Thyroid gland (tissue), 4 donors: ENCODE data around the gene LAMP1.

Experiments used
- CTCF ChIP-seq, 6 experiments: fragments of 200-600 bp in 3 of 6; fragments of 450-650 bp in 3 of 6; sonication (generic) in 3 of 6; IDR thresholded peaks; one replicate each; pipeline ENCODE4 v1.5.1; 2016 to 2019; ENCODE audit warnings: antibody characterized with exemption in 6 of 6, mild to moderate bottlenecking in 2 of 6, inconsistent platforms in 1 of 6, moderate library complexity in 1 of 6
- POLR2A ChIP-seq, 2 donors: fragments of 450-650 bp; IDR thresholded peaks; one replicate each; pipeline ENCODE4 v1.6.1; 2017; ENCODE audit warnings: antibody characterized with exemption in 2 of 2, mild to moderate bottlenecking in 2 of 2, moderate library complexity in 1 of 2

GRCh38 chr13:113337976-113338375, 40.9 kb downstream of the LAMP1 start:
- TF ChIP-seq POLR2A (IDR thresholded peaks at IDR 0.05) = no peak
- no peak for TF ChIP-seq CTCF (IDR thresholded peaks at IDR 0.05)
